ENCODE results near the gene IGSF3.

IGSF3 gene

GRCh38 chr1:116579259-116579875, 88.2 kb downstream of the IGSF3 start:
- H3K27me3 ChIP-seq (replicated peaks; ENCODE audit: insufficient read depth, low read length), result no peaks in the 10 kb centered on the region
- no peak overlapping the region for H3K4me2 ChIP-seq (ENCODE audit: low read depth, low read length)
- no peaks in the 10 kb centered on the region for H3K4me1 ChIP-seq (ENCODE audit: low read length)
- no peaks in the 10 kb centered on the region for H3K79me2 ChIP-seq (ENCODE audit: low read length)
- H3K9me3 ChIP-seq (replicated peaks; ENCODE audit: insufficient read depth, low read length), result no peaks in the 10 kb centered on the region
- no peak overlapping the region for H3K4me3 ChIP-seq (ENCODE audit: low read length)
- DNase-seq, result no peak
- H3K27ac ChIP-seq (ENCODE audit: low read length), result no peak overlapping the region
- no peaks in the 10 kb centered on the region for H3K36me3 ChIP-seq (replicated peaks; ENCODE audit: insufficient read depth, low read length)
- no peak overlapping the region for H3K9ac ChIP-seq (ENCODE audit: low read length)
- H2AFZ ChIP-seq (ENCODE audit: low read length), result no peak overlapping the region
- TF ChIP-seq, protein P1, sequence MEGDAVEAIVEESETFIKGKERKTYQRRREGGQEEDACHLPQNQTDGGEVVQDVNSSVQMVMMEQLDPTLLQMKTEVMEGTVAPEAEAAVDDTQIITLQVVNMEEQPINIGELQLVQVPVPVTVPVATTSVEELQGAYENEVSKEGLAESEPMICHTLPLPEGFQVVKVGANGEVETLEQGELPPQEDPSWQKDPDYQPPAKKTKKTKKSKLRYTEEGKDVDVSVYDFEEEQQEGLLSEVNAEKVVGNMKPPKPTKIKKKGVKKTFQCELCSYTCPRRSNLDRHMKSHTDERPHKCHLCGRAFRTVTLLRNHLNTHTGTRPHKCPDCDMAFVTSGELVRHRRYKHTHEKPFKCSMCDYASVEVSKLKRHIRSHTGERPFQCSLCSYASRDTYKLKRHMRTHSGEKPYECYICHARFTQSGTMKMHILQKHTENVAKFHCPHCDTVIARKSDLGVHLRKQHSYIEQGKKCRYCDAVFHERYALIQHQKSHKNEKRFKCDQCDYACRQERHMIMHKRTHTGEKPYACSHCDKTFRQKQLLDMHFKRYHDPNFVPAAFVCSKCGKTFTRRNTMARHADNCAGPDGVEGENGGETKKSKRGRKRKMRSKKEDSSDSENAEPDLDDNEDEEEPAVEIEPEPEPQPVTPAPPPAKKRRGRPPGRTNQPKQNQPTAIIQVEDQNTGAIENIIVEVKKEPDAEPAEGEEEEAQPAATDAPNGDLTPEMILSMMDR (IDR thresholded peaks at IDR 0.05; ENCODE audit: low read length), result no peak
- no peak for TF ChIP-seq EZH2phosphoT487 (IDR thresholded peaks at IDR 0.05; ENCODE audit: low read length)
- no peak for TF ChIP-seq EZH2 (optimal IDR thresholded peaks at IDR 0.05; ENCODE audit: low read depth, low read length)
- H4K20me1 ChIP-seq (ENCODE audit: insufficient read depth, low read length), result no peaks in the 10 kb centered on the region
- H3K9me2 ChIP-seq (replicated peaks; ENCODE audit: insufficient read depth, low read length), result no peaks in the 10 kb centered on the region
- H3F3A ChIP-seq (ENCODE audit: insufficient read depth, low read length), result no peaks in the 10 kb centered on the region

DNA sequence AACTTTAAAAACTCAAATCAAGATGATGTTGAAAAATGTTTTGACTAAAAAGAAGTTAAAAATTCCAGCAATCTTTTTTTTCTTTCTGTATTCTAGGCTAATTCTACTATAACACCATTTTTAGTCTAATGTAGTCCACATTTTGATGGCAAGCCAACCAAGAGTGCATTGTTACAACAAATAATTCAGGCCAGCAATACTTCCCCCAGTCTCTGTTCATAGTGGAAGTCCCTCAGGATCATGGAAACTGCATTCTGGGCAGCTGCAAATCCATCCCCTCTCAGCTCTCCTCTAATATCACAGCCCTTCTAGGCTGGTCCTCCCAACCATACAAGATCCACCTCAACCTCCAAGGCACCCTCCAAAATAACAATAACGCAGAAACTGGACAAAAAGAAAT, 89.0 kb downstream of the IGSF3 start:
- H3K9me3 ChIP-seq (replicated peaks; ENCODE audit: insufficient read depth, low read length), result no peaks in the 10 kb centered on the region
- no peaks in the 10 kb centered on the region for H3K36me3 ChIP-seq (replicated peaks; ENCODE audit: insufficient read depth, low read length)
- no peaks in the 10 kb centered on the region for H3F3A ChIP-seq (ENCODE audit: insufficient read depth, low read length)
- no peak for DNase-seq
- H3K4me1 ChIP-seq (ENCODE audit: low read length), result no peaks in the 10 kb centered on the region
- H3K27ac ChIP-seq (ENCODE audit: low read length), result no peak overlapping the region
- H3K9ac ChIP-seq (ENCODE audit: low read length), result no peak overlapping the region
- no peaks in the 10 kb centered on the region for H3K27me3 ChIP-seq (replicated peaks; ENCODE audit: insufficient read depth, low read length)
- no peaks in the 10 kb centered on the region for H3K9me2 ChIP-seq (replicated peaks; ENCODE audit: insufficient read depth, low read length)
- H3K4me2 ChIP-seq (ENCODE audit: low read depth, low read length), result no peak overlapping the region
- H3K79me2 ChIP-seq (ENCODE audit: low read length), result no peaks in the 10 kb centered on the region
- no peak for TF ChIP-seq EZH2 (optimal IDR thresholded peaks at IDR 0.05; ENCODE audit: low read depth, low read length)
- TF ChIP-seq, protein P1 (IDR thresholded peaks at IDR 0.05; ENCODE audit: low read length), result no peak
- no peak overlapping the region for H3K4me3 ChIP-seq (ENCODE audit: low read length)
- H4K20me1 ChIP-seq (ENCODE audit: insufficient read depth, low read length), result no peaks in the 10 kb centered on the region
- no peak overlapping the region for H2AFZ ChIP-seq (ENCODE audit: low read length)

- Histone ChIP-seq H3K27me3 (replicated peaks; ENCODE audit: insufficient read depth, low read length) (no peaks in the 10 kb centered on the region), H3K9me2 (replicated peaks; ENCODE audit: insufficient read depth, low read length) (no peaks in the 10 kb centered on the region), H3K27ac (ENCODE audit: low read length) (no peak overlapping the region), H3K9ac (ENCODE audit: low read length) (no peak overlapping the region), H3K4me1 (ENCODE audit: low read length) (no peaks in the 10 kb centered on the region), H3K9me3 (replicated peaks; ENCODE audit: insufficient read depth, low read length) (no peaks in the 10 kb centered on the region), H3F3A (ENCODE audit: insufficient read depth, low read length) (no peaks in the 10 kb centered on the region), H4K20me1 (ENCODE audit: insufficient read depth, low read length) (no peaks in the 10 kb centered on the region), H2AFZ (ENCODE audit: low read length) (no peak overlapping the region), H3K36me3 (replicated peaks; ENCODE audit: insufficient read depth, low read length) (no peaks in the 10 kb centered on the region), H3K4me3 (ENCODE audit: low read length) (no peak overlapping the region), H3K79me2 (ENCODE audit: low read length) (no peaks in the 10 kb centered on the region), H3K4me2 (ENCODE audit: low read depth, low read length) (no peak overlapping the region)
- no peak for DNase-seq
- TF ChIP-seq EZH2 (optimal IDR thresholded peaks at IDR 0.05; ENCODE audit: low read depth, low read length) (no peak), EZH2phosphoT487 (IDR thresholded peaks at IDR 0.05; ENCODE audit: low read length) (no peak)
- TF ChIP-seq, protein P1 (IDR thresholded peaks at IDR 0.05; ENCODE audit: low read length), result no peak
Observed at GRCh38 chr1:116577759-116578314, 89.7 kb downstream of the IGSF3 start.

Measured in MM.1S (cell line).